RWPE1 (cell line): Measurements from ENCODE around the gene CD34.

Experiments used
- CTCF ChIA-PET: fragments of 350-600 bp; sonication (Branson Sonifier 250); formaldehyde crosslinking; extraction: SDS; loops from one replicate; lab custom pipeline; 2021; lab: Yijun Ruan, JAX
- POLR2A ChIA-PET: fragments of 400-600 bp; formaldehyde crosslinking; extraction: SDS; loops from one replicate; lab custom pipeline; 2020; ENCODE audit warnings: antibody characterized with exemption; ENCODE audit not compliant: low non-redundant PET; lab: Yijun Ruan, JAX
- DNase-seq: peaks from one replicate; pipeline ENCODE4 v3.0.0; 2012; ENCODE audit warnings: low spot score
- H3K27ac ChIP-seq: fragments of 450-650 bp; 2 replicates; pipeline ENCODE4 v1.5.1; 2017
- TF ChIP-seq, protein P1 (sequence below): fragments of 450-650 bp; conservative IDR thresholded peaks from 2 replicates; pipeline ENCODE4 v1.5.1; 2017; ENCODE audit warnings: low read depth, mild to moderate bottlenecking

Gene CD34

GRCh38 chr1:207954104-207954503 lies 43.2 kb upstream of the CD34 start:
- ChIA-PET CTCF (interaction anchor here (1.0 kb wide), 1 partner anchor 9 kb away, joined by 3 read pairs; no protein-coding TSS in a partner anchor), POLR2A (interaction anchor here (1.0 kb wide), 1 partner anchor 9 kb away, joined by 3 read pairs; no protein-coding TSS in a partner anchor)
- TF ChIP-seq, protein P1, sequence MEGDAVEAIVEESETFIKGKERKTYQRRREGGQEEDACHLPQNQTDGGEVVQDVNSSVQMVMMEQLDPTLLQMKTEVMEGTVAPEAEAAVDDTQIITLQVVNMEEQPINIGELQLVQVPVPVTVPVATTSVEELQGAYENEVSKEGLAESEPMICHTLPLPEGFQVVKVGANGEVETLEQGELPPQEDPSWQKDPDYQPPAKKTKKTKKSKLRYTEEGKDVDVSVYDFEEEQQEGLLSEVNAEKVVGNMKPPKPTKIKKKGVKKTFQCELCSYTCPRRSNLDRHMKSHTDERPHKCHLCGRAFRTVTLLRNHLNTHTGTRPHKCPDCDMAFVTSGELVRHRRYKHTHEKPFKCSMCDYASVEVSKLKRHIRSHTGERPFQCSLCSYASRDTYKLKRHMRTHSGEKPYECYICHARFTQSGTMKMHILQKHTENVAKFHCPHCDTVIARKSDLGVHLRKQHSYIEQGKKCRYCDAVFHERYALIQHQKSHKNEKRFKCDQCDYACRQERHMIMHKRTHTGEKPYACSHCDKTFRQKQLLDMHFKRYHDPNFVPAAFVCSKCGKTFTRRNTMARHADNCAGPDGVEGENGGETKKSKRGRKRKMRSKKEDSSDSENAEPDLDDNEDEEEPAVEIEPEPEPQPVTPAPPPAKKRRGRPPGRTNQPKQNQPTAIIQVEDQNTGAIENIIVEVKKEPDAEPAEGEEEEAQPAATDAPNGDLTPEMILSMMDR, result no peak
- H3K27ac ChIP-seq, result no peak overlapping the region
- DNase-seq, result no peak

DNA sequence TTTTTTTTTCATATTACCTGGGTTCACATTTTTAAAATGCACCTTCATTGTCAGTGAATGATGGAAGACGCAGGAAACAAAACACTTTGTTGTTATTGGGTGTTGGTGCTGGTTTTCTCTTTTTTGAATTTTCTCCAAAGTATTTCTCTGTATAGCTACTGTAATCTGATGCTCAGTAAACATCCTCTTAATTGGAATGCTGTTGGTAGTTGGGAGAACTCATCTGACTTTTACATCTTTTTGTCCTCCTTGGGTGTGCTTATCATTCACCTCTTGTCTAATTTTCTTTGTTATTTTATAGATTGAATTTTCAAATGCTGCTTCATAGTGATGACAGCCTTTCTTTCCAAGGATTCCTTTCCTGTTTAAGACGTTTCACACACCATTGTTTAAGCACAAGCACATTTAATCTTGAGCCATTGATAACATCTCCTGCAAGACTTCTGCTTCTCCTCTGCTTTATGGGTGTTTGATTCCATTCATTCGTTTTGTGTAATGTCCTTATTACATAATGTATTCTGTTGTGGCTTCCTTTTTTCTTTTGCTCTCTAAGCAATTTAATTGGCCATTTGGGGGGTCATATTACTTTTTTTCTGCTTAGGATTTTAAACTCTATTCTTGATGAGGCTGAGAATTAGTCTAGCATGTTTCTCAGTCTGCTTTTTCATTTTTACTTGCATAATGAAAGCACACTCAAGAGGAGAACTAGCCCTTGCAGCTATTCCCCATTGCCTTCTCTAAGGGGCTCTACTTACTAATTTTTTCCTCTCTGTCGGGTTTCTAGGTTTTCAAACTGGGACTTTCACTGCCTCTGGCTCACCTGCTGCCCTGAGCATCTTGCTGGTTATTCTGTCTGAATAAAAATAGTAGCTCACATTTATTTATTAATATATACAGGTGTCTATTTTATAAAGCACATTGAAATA lies 42.0 kb upstream of the CD34 start:
- ChIA-PET CTCF (no interaction called here), POLR2A (interaction anchor here (1.0 kb wide), 1 partner anchor 10 kb away, joined by 3 read pairs; no protein-coding TSS in a partner anchor)
- TF ChIP-seq, protein P1, result no peak
- no peak for DNase-seq
- no peak overlapping the region for H3K27ac ChIP-seq

- ChIA-PET CTCF (interaction anchor here (0.6 to 1.5 kb wide), 2 partner anchors 66 to 130 kb away, joined by 3 read pairs; no protein-coding TSS in a partner anchor), POLR2A (no interaction called here)
- no peak for DNase-seq
- TF ChIP-seq, protein P1, result no peak
- no peak overlapping the region for H3K27ac ChIP-seq
These were observed 40.7 kb upstream of the CD34 start for GRCh38 chr1:207951652-207952051.

GRCh38 chr1:207950750-207951149 lies 39.8 kb upstream of the CD34 start:
- TF ChIP-seq, protein P1, result no peak
- CTCF ChIA-PET, result interaction anchor here (0.6 to 1.5 kb wide), 2 partner anchors 10 to 65 kb away, joined by 3 read pairs; no protein-coding TSS in a partner anchor
- no peak for DNase-seq
- H3K27ac ChIP-seq, result no peak overlapping the region
- POLR2A ChIA-PET, result no interaction called here

DNA sequence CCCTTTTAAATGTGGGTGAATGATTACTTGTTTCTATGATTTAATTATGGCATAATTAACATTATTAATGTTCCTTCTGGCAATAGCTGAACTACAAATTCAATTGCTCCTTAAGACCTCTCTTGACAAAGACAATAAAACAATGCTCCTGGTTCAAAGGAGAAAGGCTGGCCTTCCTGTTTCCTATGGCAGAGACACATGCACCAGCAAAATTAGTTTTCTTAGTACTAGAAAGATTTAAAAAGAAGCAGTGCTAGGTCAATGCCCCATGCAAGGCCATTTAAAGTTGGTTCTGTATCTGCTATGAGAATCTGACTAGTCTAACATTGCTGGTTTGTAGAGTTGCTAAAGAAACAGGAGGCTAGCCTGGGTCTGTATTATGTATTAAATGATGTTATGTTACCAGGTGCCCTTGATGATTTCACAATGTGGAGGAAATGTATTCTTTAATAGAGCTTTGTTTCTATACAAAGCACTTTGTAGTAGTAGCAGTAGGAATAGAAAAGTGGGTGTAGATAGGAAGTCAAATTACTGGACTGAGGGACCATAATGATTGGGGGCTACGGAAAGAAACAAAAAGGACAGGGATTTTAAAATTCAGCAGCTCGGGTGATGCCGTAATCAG lies 38.8 kb upstream of the CD34 start:
- no peak overlapping the region for H3K27ac ChIP-seq
- TF ChIP-seq, protein P1, result no peak
- CTCF ChIA-PET, result interaction anchor here (0.5 to 0.7 kb wide), 3 partner anchors 14 to 1811 kb away, joined by 3 to 4 read pairs (median 4); no protein-coding TSS in a partner anchor
- POLR2A ChIA-PET, result no interaction called here
- DNase-seq, result no peak
